Lower lobe of right lung (tissue), 2 donors: ENCODE data around the gene SLC9A1. TPM values are rescaled to one million over a fixed set of nuclear protein-coding genes. Genes with fewer than 3 reads are reported as not detected.
A peak's percentile ranks its signal among the peaks of the same experiment; 100 is the strongest.

Source experiments
- ATAC-seq, 2 donors: fragments of 200-7000 bp; cut with Tn5 transposase; one replicate each; pipeline ENCODE4 v1.9.1; 2020 to 2022; ENCODE audit warnings: mild to moderate bottlenecking in 2 of 2, moderate library complexity in 2 of 2
- DNase-seq: peaks from one replicate; pipeline ENCODE4 v3.0.0-alpha.2; 2020
- H3K27ac ChIP-seq: fragments of 200-600 bp; one replicate; pipeline ENCODE4 v1.8.0; 2022
- H3K27me3 ChIP-seq: fragments of 200-600 bp; one replicate; pipeline ENCODE4 v1.8.0; 2022; ENCODE audit warnings: low read depth
- H3K36me3 ChIP-seq: fragments of 200-600 bp; one replicate; pipeline ENCODE4 v1.8.0; 2022; ENCODE audit warnings: mild to moderate bottlenecking
- H3K4me1 ChIP-seq: fragments of 200-600 bp; one replicate; pipeline ENCODE4 v1.8.0; 2022
- H3K4me3 ChIP-seq: fragments of 200-600 bp; one replicate; pipeline ENCODE4 v1.8.0; 2022; ENCODE audit warnings: mild to moderate bottlenecking
- H3K9me3 ChIP-seq: fragments of 200-600 bp; one replicate; pipeline ENCODE4 v1.8.0; 2022
- intact Hi-C: fragments of 100-400 bp; cut with DNase I; formaldehyde crosslinking; loops from one replicate; pipeline ENCODE4 v1.11.0; 2022
- total RNA-seq: library from RNA; stranded (reverse); fragmentation: NEBNext Ultra II Directional; extraction: Animal tissue kit (Norgen Biotek cat#: 25700); gene quantifications from one replicate; pipeline ENCODE4 v1.2.1, GENCODE V29; 2021
- TF ChIP-seq, protein P1 (sequence below): fragments of 200-600 bp; IDR thresholded peaks from one replicate; pipeline ENCODE4 v1.8.0; 2022; ENCODE audit warnings: antibody characterized with exemption, mild to moderate bottlenecking
- donor health status: DM: no; HTN: yes; CAD: no; lungs with severe emphysema.

The SLC9A1 gene
- total RNA-seq, 1 donor from 2014 or later: 57.7 TPM

DNA sequence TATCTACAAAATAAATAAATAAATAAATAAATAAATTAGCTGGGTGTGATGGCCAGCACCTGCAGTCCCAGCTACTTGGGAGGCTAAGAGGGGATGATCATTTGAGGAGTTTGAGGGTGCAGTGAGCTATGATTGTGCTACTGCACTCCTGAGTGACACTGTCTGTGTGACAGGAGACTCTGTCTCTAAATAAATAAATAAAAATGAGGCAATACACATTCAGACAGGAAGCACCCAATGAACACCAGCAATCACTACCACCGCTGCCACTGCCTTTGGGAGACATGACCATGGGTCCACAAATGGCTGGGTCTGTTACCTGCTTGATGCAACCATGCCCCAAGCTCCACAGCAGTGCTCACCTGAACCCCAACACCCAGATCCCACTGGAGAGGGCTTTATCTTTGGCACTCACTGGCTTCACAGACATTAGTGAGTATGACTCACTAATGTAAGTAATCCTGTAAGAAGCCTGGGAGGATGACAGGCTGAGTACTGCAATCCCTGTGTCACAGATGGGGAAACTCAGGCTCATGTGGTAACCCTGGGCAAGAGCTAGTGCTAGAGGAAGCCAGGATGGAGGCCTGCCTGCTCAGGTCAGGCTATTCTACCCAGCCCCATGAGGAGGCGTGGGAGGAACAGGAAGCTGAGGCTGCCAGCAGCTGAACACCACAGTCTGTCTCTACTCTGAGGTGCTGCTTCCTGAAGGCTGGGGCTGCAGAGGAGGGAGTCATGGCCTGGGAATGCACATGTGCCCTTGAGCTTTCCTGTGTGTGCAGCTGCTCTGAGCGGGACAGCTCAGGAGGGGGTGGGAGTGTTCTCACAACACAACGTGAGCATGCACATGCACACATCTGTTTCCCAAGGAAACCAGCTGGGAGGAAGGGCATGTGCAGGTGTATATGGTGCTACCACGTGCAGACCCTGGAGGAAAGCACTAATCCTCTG lies 43.0 kb downstream of the SLC9A1 start:
- DNase-seq: peak; percentile 93
- peaks cover 67% of the 10 kb centered on the region for H3K4me1 ChIP-seq
- TF ChIP-seq, protein P1, sequence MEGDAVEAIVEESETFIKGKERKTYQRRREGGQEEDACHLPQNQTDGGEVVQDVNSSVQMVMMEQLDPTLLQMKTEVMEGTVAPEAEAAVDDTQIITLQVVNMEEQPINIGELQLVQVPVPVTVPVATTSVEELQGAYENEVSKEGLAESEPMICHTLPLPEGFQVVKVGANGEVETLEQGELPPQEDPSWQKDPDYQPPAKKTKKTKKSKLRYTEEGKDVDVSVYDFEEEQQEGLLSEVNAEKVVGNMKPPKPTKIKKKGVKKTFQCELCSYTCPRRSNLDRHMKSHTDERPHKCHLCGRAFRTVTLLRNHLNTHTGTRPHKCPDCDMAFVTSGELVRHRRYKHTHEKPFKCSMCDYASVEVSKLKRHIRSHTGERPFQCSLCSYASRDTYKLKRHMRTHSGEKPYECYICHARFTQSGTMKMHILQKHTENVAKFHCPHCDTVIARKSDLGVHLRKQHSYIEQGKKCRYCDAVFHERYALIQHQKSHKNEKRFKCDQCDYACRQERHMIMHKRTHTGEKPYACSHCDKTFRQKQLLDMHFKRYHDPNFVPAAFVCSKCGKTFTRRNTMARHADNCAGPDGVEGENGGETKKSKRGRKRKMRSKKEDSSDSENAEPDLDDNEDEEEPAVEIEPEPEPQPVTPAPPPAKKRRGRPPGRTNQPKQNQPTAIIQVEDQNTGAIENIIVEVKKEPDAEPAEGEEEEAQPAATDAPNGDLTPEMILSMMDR: peak; percentile 56
- ATAC-seq: peak; percentile 90 to 92
- intact Hi-C loops: no loop called here
- no peak overlapping the region for H3K4me3 ChIP-seq
- no peaks in the 10 kb centered on the region for H3K27me3 ChIP-seq
- H3K36me3 ChIP-seq: peaks cover 16% of the 10 kb centered on the region
- peak overlapping the region; percentile 73 for H3K27ac ChIP-seq
- H3K9me3 ChIP-seq: no peaks in the 10 kb centered on the region

- H3K4me1 ChIP-seq: peaks cover 41% of the 10 kb centered on the region
- DNase-seq (no peak), ATAC-seq (no peak)
- peaks cover 40% of the 10 kb centered on the region for H3K36me3 ChIP-seq
- no peak overlapping the region for H3K4me3 ChIP-seq
- no peaks in the 10 kb centered on the region for H3K9me3 ChIP-seq
- no peak overlapping the region for H3K27ac ChIP-seq
- intact Hi-C loops: loop anchor here (10.0 kb wide), 1 partner anchor 176 kb away; no protein-coding TSS in a partner anchor
- TF ChIP-seq, protein P1: peak; percentile 17
- no peaks in the 10 kb centered on the region for H3K27me3 ChIP-seq
Observed at GRCh38 chr1:27109103-27109822, 45.7 kb downstream of the SLC9A1 start.

- H3K36me3 ChIP-seq: peaks cover 38% of the 10 kb centered on the region
- intact Hi-C loops: loop anchor here (10.0 kb wide), 1 partner anchor 176 kb away; no protein-coding TSS in a partner anchor
- no peaks in the 10 kb centered on the region for H3K9me3 ChIP-seq
- no peaks in the 10 kb centered on the region for H3K27me3 ChIP-seq
- TF ChIP-seq, protein P1: no peak
- H3K27ac ChIP-seq: no peak overlapping the region
- DNase-seq (no peak), ATAC-seq (no peak)
- H3K4me1 ChIP-seq: peaks cover 34% of the 10 kb centered on the region
- H3K4me3 ChIP-seq: no peak overlapping the region
Observed at GRCh38 chr1:27108588-27108987, 46.3 kb downstream of the SLC9A1 start.

- H3K27ac ChIP-seq: no peak overlapping the region
- no peak for ATAC-seq
- H3K9me3 ChIP-seq: no peaks in the 10 kb centered on the region
- TF ChIP-seq, protein P1: no peak
- peaks cover 16% of the 10 kb centered on the region for H3K4me1 ChIP-seq
- no peak overlapping the region for H3K4me3 ChIP-seq
- H3K36me3 ChIP-seq: peaks cover 49% of the 10 kb centered on the region
- intact Hi-C loops: loop anchor here (10.0 kb wide), 1 partner anchor 178 kb away; no protein-coding TSS in a partner anchor
- DNase-seq: no peak
- no peaks in the 10 kb centered on the region for H3K27me3 ChIP-seq
Observed at GRCh38 chr1:27106561-27107323, 48.2 kb downstream of the SLC9A1 start.

- TF ChIP-seq, protein P1: no peak
- Histone ChIP-seq H3K4me1 (peaks cover 8% of the 10 kb centered on the region), H3K27me3 (no peaks in the 10 kb centered on the region), H3K36me3 (peaks cover 66% of the 10 kb centered on the region), H3K27ac (no peak overlapping the region), H3K9me3 (no peaks in the 10 kb centered on the region), H3K4me3 (no peak overlapping the region)
- ATAC-seq (no peak), DNase-seq (no peak)
- intact Hi-C loops: loop anchor here (10.0 kb wide), 1 partner anchor 180 kb away; no protein-coding TSS in a partner anchor
Observed at GRCh38 chr1:27105018-27105417, 49.9 kb downstream of the SLC9A1 start.
